Large intestine (tissue), 3 donors: ENCODE measurements around the gene RGS5. TPM values are rescaled to one million over a fixed set of nuclear protein-coding genes. Genes with fewer than 3 reads are reported as not detected.
A peak's percentile ranks its signal among the peaks of the same experiment; 100 is the strongest.

Experiments
- DNase-seq, 2 donors: peaks; one replicate each; pipeline versions ENCODE4 v3.0.0 to v3.0.0-alpha.2; 2013
- H3K27ac ChIP-seq: one replicate; pipeline ENCODE4 v1.5.1; 2013; ENCODE audit warnings: low read length
- H3K27me3 ChIP-seq: 2 replicates; pipeline ENCODE4 v1.6.1; 2013; ENCODE audit warnings: low read length; ENCODE audit not compliant: control insufficient read depth, insufficient read depth
- H3K36me3 ChIP-seq: 2 replicates; pipeline ENCODE4 v1.6.1; 2013; ENCODE audit warnings: low read length; ENCODE audit not compliant: control insufficient read depth, insufficient read depth
- H3K4me1 ChIP-seq: one replicate; pipeline ENCODE4 v1.6.1; 2013; ENCODE audit warnings: low read length; ENCODE audit not compliant: control insufficient read depth, insufficient read depth
- H3K4me3 ChIP-seq: one replicate; pipeline ENCODE4 v1.5.1; 2013; ENCODE audit warnings: low read length
- H3K9me3 ChIP-seq: one replicate; pipeline ENCODE4 v1.6.1; 2013; ENCODE audit warnings: mild to moderate bottlenecking, low read depth, low read length, moderate library complexity; ENCODE audit not compliant: control insufficient read depth
- WGBS: methylation state at CpG from one replicate; pipeline ENCODE4 v1.1.5; 2013; ENCODE audit warnings: low lambda C conversion rate; ENCODE audit not compliant: insufficient coverage; 5-methylcytosine and 5-hydroxymethylcytosine counted together
- polyA plus RNA-seq: library from polyadenylated mRNA; unstranded; fragments of 120-200 nt; gene quantifications from one replicate; pipeline ENCODE4 v1.2.1, GENCODE V29; 2013

Gene RGS5
- polyA plus RNA-seq, 1 donor = 122 TPM

DNA sequence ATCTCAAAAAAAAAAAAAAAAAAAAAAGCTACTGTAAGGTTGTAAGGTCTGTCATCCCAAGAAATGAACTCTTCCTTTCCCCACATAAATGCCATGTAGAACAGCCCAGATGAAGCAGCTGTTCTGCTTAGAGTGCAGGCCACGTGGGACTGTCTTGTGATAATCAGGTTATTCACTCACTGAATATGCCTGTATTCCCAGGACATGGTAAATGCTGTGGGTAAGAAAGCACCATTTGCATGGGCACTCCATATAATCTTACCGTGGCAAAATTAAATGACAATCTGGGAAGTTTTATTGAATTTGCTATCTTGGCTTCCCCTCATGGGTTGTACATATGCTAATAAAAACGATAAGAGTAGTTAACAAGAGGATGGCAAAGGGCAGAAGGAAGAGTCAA lies 13.8 kb downstream of the RGS5 start:
- H3K27me3 ChIP-seq = no peaks in the 10 kb centered on the region
- WGBS = 79% methylated on average over 2 of the region's 3 CpGs
- no peak overlapping the region for H3K27ac ChIP-seq
- H3K4me1 ChIP-seq = no peaks in the 10 kb centered on the region
- no peak for DNase-seq
- H3K9me3 ChIP-seq = no peaks in the 10 kb centered on the region
- H3K4me3 ChIP-seq = no peak overlapping the region
- no peaks in the 10 kb centered on the region for H3K36me3 ChIP-seq

DNA sequence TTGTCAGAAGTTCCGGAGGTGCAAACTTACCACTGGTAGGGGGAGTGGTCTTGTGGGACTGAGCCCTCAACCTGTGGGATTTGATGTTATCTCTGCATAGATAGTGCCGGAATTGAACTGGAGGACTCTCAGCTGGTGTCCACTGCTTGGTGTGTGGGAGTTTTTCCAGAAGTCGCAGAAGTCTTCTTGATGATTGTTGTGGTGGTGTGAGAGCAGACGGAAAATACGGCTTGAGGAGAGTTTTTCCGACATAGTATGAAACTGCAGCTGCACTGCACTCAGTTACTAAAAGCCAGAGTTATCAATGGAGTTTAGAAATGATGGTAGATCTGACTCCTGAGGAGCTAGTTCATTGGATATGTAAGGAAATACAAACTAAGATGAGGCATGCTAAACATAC lies 14.9 kb downstream of the RGS5 start:
- Histone ChIP-seq H3K27ac (no peak overlapping the region), H3K9me3 (no peaks in the 10 kb centered on the region), H3K4me1 (no peaks in the 10 kb centered on the region), H3K4me3 (no peak overlapping the region), H3K36me3 (no peaks in the 10 kb centered on the region), H3K27me3 (no peaks in the 10 kb centered on the region)
- WGBS = 93% methylated on average over 2 of the region's 6 CpGs
- no peak for DNase-seq

DNA sequence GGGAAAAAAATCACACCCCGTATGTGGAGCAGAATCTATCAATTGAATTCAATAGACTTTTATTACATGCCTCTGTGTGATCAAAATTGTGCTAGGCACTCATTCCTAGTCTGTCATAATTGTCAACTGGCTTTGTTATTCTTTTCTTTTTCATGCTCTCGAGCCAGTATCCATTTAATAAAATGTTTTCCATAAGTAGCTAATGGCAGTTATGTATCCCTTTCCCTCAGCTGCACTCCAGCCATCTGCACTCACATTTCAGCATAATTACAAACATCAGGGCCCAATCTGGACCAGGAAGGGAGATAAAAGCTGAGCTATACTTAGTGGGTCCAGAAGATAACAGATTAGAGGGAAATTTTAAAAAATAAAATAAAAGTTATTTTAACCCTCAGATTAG lies 15.9 kb downstream of the RGS5 start:
- no peak overlapping the region for H3K27ac ChIP-seq
- 86% methylated on average over 1 of the region's 2 CpGs for WGBS
- no peaks in the 10 kb centered on the region for H3K27me3 ChIP-seq
- H3K4me3 ChIP-seq = no peak overlapping the region
- no peak for DNase-seq
- no peaks in the 10 kb centered on the region for H3K4me1 ChIP-seq
- H3K36me3 ChIP-seq = no peaks in the 10 kb centered on the region
- H3K9me3 ChIP-seq = no peaks in the 10 kb centered on the region

DNA sequence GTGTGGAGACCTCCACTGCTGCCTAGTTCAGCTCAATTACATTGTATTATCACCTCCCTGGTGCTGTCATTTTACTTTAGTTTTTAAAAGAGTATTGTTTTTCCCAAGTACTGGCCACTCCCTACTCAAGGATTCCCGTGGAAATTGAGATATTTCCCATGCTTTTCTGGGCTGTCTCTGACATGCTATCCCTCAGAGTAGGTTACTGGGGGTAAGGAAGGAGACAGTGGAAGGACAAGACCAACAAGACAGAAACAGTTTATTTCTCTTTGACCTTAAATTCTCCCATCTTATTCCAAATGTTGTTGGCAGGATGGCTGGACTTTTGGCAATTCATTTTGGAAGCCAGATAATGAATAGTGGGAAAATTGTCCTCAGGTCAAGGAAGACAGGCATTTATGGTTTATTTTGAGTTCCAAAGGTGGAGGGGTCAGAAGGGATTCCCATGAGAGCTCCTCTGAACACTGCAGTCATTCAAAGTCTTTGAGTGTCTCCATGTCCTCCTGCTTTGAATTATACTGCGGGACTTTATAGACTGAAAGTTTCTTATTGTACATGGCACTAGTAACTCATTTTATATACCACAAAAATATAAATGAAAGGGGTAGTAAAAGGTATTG lies 20.3 kb downstream of the RGS5 start:
- DNase-seq = no peak
- 100% methylated on average over 1 of the region's 2 CpGs for WGBS

DNA sequence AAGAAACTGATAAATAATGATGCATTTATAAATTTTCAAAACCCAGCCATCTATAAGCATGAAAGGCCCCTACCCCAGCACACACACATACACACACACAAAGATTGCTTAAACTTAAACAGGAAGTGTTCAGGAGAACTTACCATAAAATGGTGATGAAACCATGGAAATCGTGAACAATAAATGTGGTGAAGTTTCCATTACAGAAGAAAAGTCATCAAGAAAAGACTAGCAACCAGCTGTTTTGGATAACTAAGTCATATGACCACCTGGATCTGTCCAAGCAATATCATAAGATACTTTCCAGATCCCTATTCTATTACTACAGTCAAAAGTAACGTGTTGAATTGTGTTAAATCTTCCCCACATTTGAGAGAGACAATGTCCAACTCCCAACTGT lies 24.1 kb downstream of the RGS5 start:
- Histone ChIP-seq H3K27ac (no peak overlapping the region), H3K27me3 (no peaks in the 10 kb centered on the region), H3K4me1 (no peaks in the 10 kb centered on the region), H3K36me3 (no peaks in the 10 kb centered on the region), H3K4me3 (no peak overlapping the region), H3K9me3 (no peaks in the 10 kb centered on the region)
- DNase-seq = no peak
- WGBS = 57% methylated on average over 1 of the region's 2 CpGs

More for the DNA sequence above, 20.3 kb downstream of the RGS5 start:
- no peaks in the 10 kb centered on the region for H3K27me3 ChIP-seq
- H3K36me3 ChIP-seq = no peaks in the 10 kb centered on the region
- H3K9me3 ChIP-seq = no peaks in the 10 kb centered on the region
- no peak overlapping the region for H3K4me3 ChIP-seq
- no peak overlapping the region for H3K27ac ChIP-seq
- H3K4me1 ChIP-seq = no peaks in the 10 kb centered on the region

DNA sequence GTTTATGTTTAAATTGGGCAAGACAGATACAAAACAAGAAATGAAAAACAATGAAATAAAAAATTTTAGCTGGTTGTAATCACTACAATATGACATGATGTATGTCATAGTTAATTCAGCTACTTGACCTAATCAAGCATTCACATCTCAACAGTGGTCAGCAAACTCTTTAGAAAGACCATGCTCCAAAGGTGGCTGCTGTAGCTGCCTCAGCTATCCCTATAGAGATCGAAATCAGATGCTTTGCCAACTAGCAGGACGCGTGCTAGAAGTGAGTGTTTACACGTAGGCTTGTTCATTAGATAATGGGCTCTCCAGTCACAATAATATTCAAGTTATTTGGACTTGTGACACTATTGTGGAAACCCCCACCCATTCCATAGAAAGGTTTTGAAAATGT lies 25.9 kb downstream of the RGS5 start:
- Histone ChIP-seq H3K4me1 (no peaks in the 10 kb centered on the region), H3K36me3 (no peaks in the 10 kb centered on the region), H3K27me3 (no peaks in the 10 kb centered on the region), H3K27ac (no peak overlapping the region), H3K9me3 (no peaks in the 10 kb centered on the region), H3K4me3 (no peak overlapping the region)
- DNase-seq = no peak
- WGBS = no CpG with 5 or more reads among the region's 4 CpGs

DNA sequence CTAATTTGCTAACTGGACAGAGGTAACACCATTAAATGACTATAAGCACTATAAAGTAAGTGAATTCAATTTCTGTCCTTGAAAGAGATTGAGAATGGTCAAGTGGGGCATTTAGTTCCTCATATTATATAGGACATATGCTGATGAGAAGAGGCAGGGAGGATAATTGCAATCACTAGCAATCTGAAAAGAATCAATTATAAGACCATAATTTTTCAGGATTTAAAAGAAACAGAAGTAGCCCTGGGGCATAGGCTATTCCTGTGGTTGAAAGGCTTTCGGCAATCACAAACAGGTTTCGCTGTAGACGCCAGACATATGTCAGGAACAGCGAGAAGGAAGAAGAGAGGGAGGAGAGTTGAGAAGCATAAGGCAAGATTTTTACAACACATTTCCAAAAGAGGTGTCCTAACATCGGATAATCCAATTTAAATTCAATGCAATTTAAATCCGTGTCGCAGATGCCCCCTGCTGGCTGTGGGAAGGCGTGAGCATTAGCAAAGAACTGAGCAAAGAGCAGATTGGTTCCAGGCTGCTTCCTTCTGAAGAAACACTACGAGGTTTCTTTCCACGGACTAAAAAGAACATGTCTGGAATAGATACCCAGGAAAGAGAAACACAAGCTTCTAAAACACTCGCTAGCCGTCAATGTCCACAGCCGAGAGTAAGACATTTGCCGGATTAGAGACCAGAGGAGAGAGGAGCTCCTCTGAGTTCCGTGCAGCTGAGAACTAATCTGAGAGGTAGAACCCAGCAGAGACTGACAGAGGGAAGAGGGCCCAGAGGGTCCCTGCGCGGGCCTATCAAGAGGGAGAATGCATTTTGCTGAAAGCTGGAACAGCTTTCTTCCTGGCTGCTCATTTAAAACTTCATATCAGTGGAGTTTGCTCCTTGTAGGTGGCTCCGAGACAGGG lies 27.9 kb downstream of the RGS5 start:
- H3K4me3 ChIP-seq = no peak overlapping the region
- H3K4me1 ChIP-seq = no peaks in the 10 kb centered on the region
- H3K9me3 ChIP-seq = no peaks in the 10 kb centered on the region
- no peaks in the 10 kb centered on the region for H3K36me3 ChIP-seq
- DNase-seq = peak; percentile 24 to 32
- H3K27ac ChIP-seq = no peak overlapping the region
- 33% methylated on average over 6 of the region's 18 CpGs for whole genome bisulfite sequencing
- H3K27me3 ChIP-seq = no peaks in the 10 kb centered on the region

DNA sequence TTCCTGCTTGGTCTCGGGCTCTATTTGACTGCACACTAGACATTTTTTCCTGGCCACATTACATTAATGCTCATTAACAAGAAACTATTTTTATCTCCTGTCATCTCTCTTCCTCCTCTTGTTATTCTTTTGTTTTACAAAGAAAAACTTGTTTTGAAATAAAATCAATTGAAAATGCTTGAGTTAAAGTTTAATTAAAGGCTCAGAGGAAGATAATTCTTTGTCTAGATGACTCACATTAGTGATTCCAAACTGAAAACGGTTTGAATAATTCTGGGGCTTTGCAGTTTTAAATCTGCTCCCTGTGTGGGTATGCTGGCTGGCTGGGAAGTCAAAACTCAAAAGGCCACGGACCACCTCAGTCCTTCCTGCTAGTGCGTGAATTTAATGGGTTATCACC lies 29.6 kb downstream of the RGS5 start:
- H3K27ac ChIP-seq = no peak overlapping the region
- no peaks in the 10 kb centered on the region for H3K4me1 ChIP-seq
- H3K9me3 ChIP-seq = no peaks in the 10 kb centered on the region
- WGBS = 100% methylated on average over 1 of the region's 4 CpGs
- H3K4me3 ChIP-seq = no peak overlapping the region
- H3K27me3 ChIP-seq = no peaks in the 10 kb centered on the region
- DNase-seq = no peak
- no peaks in the 10 kb centered on the region for H3K36me3 ChIP-seq

DNA sequence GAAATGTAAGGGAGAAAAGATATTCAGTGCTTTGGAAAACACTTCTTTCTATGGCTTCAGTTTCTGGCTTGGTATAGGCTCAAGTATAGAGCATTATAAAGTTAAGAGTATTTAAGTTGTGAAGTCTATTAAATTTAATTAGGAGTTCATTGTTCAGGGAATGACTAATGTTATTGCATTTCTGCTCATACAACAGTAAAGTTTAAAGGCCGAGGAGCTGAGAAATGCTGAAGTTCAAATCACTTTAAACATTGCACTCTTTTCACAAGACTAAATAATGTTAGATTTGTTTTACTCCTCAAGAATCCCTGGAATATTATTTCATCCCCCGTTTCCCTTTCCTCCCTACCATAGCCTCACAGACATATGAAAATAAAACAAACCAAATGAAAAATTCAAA lies 30.1 kb downstream of the RGS5 start:
- Histone ChIP-seq H3K27ac (no peak overlapping the region), H3K4me3 (no peak overlapping the region), H3K36me3 (no peaks in the 10 kb centered on the region), H3K27me3 (no peaks in the 10 kb centered on the region), H3K9me3 (no peaks in the 10 kb centered on the region), H3K4me1 (no peaks in the 10 kb centered on the region)
- 57% methylated on average over 1 of the region's 2 CpGs for WGBS
- DNase-seq = no peak

DNA sequence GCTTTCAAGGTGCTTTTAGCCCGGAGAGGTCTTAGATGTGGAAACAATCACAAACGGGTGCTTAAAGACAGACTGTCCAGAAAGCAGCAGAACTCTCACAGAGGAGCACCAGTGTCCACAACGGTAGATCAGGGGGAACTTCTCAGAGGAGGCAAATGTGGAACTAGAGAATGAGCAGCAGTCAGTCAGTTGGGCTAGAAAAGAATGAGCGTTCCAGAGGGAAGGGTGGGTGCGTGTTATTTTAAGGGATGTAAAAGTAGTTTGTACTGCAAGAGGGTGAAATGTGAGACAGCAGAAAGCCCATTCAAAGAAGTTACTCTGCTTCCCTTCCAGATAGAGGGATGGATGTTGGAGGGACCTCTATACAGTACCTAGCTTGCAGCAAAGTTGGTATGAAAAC lies 30.9 kb downstream of the RGS5 start:
- 63% methylated on average over 2 of the region's 5 CpGs for WGBS
- no peak overlapping the region for H3K4me3 ChIP-seq
- H3K27ac ChIP-seq = no peak overlapping the region
- no peaks in the 10 kb centered on the region for H3K4me1 ChIP-seq
- H3K36me3 ChIP-seq = no peaks in the 10 kb centered on the region
- no peaks in the 10 kb centered on the region for H3K27me3 ChIP-seq
- no peak for DNase-seq
- no peaks in the 10 kb centered on the region for H3K9me3 ChIP-seq
